Panc1 (cell line): Measurements from ENCODE around the gene MACF1.

ENCODE experiments used
- CTCF ChIP-seq: fragments of 450-650 bp; IDR thresholded peaks from 2 replicates; pipeline ENCODE4 v1.5.1; 2017; ENCODE audit warnings: mild to moderate bottlenecking
- TCF7L2 ChIP-seq: IDR thresholded peaks from 2 replicates; pipeline ENCODE4 v1.6.1; 2011; ENCODE audit warnings: mild to moderate bottlenecking, low read depth, low read length, inconsistent platforms

GRCh38 chr1:39301606-39302005 is 97.1 kb downstream of the MACF1 start:
- TF ChIP-seq CTCF (no peak), TCF7L2 (no peak)
